ENCODE measurements around the gene SLC38A5. TPM values are rescaled to one million over a fixed set of nuclear protein-coding genes. Genes with fewer than 3 reads are reported as not detected.

The SLC38A5 gene
- total and polyA plus RNA-seq, 9 of the 15 experiments (the other 6 are each of a cell fraction or from before 2014, with no cell fraction given) = 9.3 to 228 (median 142) TPM

DNA sequence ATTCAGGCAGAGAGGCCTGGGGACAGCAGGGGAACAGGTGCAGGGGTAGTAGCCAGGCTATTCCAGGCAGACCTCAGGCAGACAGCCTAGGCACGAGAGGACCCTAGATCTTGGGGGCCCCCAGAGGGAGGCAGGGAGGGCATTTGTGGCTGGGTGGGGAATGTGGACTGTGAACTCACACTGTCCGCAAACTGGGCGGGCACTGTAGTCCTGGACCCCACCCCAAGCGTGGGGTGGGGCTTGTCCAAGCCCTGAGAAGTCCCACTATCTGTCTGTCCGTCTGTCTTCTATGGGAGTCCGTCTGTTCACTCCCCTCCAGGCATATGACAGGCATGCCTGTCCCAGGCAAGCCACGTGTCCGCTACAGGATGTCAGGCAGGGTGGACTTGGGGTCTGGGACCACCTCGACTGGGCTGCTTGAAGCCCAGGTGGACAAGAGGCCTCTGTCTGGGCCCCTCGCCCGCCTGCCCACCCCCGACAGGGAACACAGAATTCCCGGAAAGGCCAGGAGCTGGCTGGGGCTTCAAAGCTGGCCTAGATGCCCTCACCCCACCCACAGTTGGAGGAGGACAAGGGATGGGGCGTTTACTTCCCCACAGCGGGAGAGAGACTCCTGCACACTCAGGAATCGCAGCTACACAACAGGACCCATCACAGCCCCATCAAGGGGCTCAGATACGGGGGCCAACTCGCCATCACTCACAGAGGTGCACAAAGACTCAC is at the start of gene SLC38A5 (continued):
- no peak for TF ChIP-seq NR2F6 (CRISPR knock-in tag; IDR thresholded peaks at IDR 0.05)
- TF ChIP-seq ZNF124 (CRISPR knock-in tag; IDR thresholded peaks at IDR 0.05) = no peak
- no peak for TF ChIP-seq HMGN3 (IDR thresholded peaks at IDR 0.05; ENCODE audit: borderline replicate concordance, extremely low read depth, insufficient read length, low read depth, low read length)
- TF ChIP-seq SMAD4 (CRISPR knock-in tag; conservative IDR thresholded peaks at IDR 0.05) = 0 out of 2 replicates have a peak, but pooled peaks have one; percentile 18
- TF ChIP-seq ZNF586 (CRISPR knock-in tag; conservative IDR thresholded peaks at IDR 0.05) = no peak
- TF ChIP-seq SPI1 (IDR thresholded peaks at IDR 0.05; ENCODE audit: borderline replicate concordance, low read depth, low read length) = no peak
- no peak for TF ChIP-seq POLR2AphosphoS5 (IDR thresholded peaks at IDR 0.05; ENCODE audit: control insufficient read depth, insufficient read depth, low read depth, low read length)
- TF ChIP-seq, protein P1, sequence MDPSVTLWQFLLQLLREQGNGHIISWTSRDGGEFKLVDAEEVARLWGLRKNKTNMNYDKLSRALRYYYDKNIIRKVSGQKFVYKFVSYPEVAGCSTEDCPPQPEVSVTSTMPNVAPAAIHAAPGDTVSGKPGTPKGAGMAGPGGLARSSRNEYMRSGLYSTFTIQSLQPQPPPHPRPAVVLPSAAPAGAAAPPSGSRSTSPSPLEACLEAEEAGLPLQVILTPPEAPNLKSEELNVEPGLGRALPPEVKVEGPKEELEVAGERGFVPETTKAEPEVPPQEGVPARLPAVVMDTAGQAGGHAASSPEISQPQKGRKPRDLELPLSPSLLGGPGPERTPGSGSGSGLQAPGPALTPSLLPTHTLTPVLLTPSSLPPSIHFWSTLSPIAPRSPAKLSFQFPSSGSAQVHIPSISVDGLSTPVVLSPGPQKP (CRISPR knock-in tag; IDR thresholded peaks at IDR 0.05) = no peak
- no peak for TF ChIP-seq RFX7 (CRISPR knock-in tag; IDR thresholded peaks at IDR 0.05)
- no peak for TF ChIP-seq DPF2 (IDR thresholded peaks at IDR 0.05)
- TF ChIP-seq, protein P2, sequence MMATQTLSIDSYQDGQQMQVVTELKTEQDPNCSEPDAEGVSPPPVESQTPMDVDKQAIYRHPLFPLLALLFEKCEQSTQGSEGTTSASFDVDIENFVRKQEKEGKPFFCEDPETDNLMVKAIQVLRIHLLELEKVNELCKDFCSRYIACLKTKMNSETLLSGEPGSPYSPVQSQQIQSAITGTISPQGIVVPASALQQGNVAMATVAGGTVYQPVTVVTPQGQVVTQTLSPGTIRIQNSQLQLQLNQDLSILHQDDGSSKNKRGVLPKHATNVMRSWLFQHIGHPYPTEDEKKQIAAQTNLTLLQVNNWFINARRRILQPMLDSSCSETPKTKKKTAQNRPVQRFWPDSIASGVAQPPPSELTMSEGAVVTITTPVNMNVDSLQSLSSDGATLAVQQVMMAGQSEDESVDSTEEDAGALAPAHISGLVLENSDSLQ (IDR thresholded peaks at IDR 0.05) = peak; percentile 57
- no peak for TF ChIP-seq ZNF282 (CRISPR knock-in tag; IDR thresholded peaks at IDR 0.05)
- no peak for TF ChIP-seq ERF (CRISPR knock-in tag; IDR thresholded peaks at IDR 0.05)
- no peak for TF ChIP-seq RBM22 (IDR thresholded peaks at IDR 0.05; ENCODE audit: low read depth, low read length, poor library complexity, severe bottlenecking)
- TF ChIP-seq ELF1 (tag; IDR thresholded peaks at IDR 0.05) = no peak
- TF ChIP-seq BACH1 (tag; IDR thresholded peaks at IDR 0.05) = no peak
- TF ChIP-seq, protein P3, sequence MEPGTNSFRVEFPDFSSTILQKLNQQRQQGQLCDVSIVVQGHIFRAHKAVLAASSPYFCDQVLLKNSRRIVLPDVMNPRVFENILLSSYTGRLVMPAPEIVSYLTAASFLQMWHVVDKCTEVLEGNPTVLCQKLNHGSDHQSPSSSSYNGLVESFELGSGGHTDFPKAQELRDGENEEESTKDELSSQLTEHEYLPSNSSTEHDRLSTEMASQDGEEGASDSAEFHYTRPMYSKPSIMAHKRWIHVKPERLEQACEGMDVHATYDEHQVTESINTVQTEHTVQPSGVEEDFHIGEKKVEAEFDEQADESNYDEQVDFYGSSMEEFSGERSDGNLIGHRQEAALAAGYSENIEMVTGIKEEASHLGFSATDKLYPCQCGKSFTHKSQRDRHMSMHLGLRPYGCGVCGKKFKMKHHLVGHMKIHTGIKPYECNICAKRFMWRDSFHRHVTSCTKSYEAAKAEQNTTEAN (CRISPR knock-in tag; IDR thresholded peaks at IDR 0.05) = no peak
- peak; percentile 66 for TF ChIP-seq RBFOX2 (IDR thresholded peaks at IDR 0.05; ENCODE audit: low read depth, low read length)
- 0 out of 2 replicates have a peak, but pooled peaks have one; percentile 13 for TF ChIP-seq CXXC5 (CRISPR knock-in tag; IDR thresholded peaks at IDR 0.05)
- no peak for TF ChIP-seq IRF2 (CRISPR knock-in tag; IDR thresholded peaks at IDR 0.05)
- TF ChIP-seq, protein P4, sequence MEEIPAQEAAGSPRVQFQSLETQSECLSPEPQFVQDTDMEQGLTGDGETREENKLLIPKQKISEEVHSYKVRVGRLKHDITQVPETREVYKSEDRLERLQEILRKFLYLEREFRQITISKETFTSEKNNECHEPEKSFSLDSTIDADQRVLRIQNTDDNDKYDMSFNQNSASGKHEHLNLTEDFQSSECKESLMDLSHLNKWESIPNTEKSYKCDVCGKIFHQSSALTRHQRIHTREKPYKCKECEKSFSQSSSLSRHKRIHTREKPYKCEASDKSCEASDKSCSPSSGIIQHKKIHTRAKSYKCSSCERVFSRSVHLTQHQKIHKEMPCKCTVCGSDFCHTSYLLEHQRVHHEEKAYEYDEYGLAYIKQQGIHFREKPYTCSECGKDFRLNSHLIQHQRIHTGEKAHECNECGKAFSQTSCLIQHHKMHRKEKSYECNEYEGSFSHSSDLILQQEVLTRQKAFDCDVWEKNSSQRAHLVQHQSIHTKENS (CRISPR knock-in tag; IDR thresholded peaks at IDR 0.05) = no peak
- peak; percentile 34; the same call in 1 of the 2 replicates for TF ChIP-seq EP400 (IDR thresholded peaks at IDR 0.05)
- TF ChIP-seq CBFA2T3 (IDR thresholded peaks at IDR 0.05) = peak; percentile 59
- no peak for TF ChIP-seq POLR3A (IDR thresholded peaks at IDR 0.05; ENCODE audit: borderline replicate concordance, extremely low read depth, insufficient read depth, insufficient read length)
- peak; percentile 22 for TF ChIP-seq CBFA2T2 (conservative IDR thresholded peaks at IDR 0.05)

All from K562 (cell line).